HL-60 (cell line): Measurements from ENCODE around the gene SMYD5.

ENCODE experiments used
- GABPA ChIP-seq: IDR thresholded peaks from 2 replicates; pipeline ENCODE4 v1.6.1; 2012; ENCODE audit warnings: low read depth
- POLR2AphosphoS5 ChIP-seq: IDR thresholded peaks from 2 replicates; pipeline ENCODE4 v1.6.1; 2012; ENCODE audit warnings: low read depth
- REST ChIP-seq: IDR thresholded peaks from 2 replicates; pipeline ENCODE4 v1.6.1; 2012; ENCODE audit warnings: low read depth; ENCODE audit not compliant: insufficient replicate concordance
- TF ChIP-seq, protein P1 (sequence below): IDR thresholded peaks from one replicate; pipeline ENCODE4 v1.5.1; 2011; ENCODE audit warnings: low read length, control low read depth, inconsistent platforms; ENCODE audit not compliant: insufficient read depth

DNA sequence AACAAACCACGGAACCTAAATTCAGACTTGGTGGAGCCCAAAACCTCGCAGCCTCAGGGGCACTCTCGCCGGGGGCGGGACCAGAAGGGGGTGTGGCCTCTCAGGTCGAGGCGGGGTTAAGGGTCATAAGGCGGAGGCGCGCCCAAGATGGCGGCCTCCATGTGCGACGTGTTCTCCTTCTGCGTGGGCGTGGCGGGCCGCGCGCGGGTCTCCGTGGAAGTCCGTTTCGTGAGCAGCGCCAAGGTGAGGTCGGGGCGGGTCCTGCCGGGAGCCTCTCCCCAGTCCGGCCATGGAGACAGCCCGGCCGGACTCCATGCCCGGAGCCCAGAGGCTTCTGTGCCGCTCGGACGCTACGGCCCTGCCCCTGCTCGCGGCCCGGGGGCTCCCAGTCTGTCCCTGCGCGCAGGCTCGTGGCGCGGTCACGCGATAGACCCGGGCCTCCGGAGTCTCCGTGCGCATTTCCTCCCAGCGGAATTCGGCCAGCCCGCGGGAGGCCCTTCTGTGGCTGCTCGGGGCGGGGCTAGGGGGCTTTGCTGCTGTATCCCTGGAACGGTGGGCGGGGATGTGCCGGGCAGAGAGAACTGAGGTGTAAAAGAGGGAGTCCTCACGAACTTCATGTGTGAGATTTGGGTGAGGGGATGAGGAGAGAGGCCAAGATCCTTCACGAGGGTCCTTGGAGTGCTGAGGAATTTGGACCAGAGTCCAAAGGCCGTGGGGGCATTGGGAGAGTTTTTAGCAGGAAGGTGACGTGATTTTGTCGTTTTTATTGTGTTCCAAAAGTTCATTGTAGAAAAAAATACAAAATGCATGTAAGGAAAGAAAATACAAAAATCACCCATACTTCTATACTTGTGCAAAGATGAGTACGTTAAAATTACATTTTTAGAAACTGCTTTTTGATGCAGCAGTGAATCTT is at the start of gene SMYD5:
- TF ChIP-seq, protein P1, sequence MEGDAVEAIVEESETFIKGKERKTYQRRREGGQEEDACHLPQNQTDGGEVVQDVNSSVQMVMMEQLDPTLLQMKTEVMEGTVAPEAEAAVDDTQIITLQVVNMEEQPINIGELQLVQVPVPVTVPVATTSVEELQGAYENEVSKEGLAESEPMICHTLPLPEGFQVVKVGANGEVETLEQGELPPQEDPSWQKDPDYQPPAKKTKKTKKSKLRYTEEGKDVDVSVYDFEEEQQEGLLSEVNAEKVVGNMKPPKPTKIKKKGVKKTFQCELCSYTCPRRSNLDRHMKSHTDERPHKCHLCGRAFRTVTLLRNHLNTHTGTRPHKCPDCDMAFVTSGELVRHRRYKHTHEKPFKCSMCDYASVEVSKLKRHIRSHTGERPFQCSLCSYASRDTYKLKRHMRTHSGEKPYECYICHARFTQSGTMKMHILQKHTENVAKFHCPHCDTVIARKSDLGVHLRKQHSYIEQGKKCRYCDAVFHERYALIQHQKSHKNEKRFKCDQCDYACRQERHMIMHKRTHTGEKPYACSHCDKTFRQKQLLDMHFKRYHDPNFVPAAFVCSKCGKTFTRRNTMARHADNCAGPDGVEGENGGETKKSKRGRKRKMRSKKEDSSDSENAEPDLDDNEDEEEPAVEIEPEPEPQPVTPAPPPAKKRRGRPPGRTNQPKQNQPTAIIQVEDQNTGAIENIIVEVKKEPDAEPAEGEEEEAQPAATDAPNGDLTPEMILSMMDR = no peak
- TF ChIP-seq GABPA (no peak), POLR2AphosphoS5 (peak; percentile 75; the same call in 1 of the 2 replicates), REST (no peak)
